Uterus (tissue), 2 donors: Measurements from ENCODE around the gene STEAP1.

Source experiments
- CTCF ChIP-seq, 4 experiments: fragments of 200-600 bp in 2 of 4; fragments of 450-650 bp in 2 of 4; sonication (generic) in 2 of 4; IDR thresholded peaks; one replicate each; pipeline ENCODE4 v1.5.1; 2016 to 2019; ENCODE audit warnings: antibody characterized with exemption in 4 of 4, mild to moderate bottlenecking in 2 of 4, moderate library complexity in 1 of 4
- POLR2A ChIP-seq, 2 donors: fragments of 450-650 bp; IDR thresholded peaks; one replicate each; pipeline ENCODE4 v1.6.1; 2016; ENCODE audit warnings: antibody characterized with exemption in 2 of 2, mild to moderate bottlenecking in 1 of 2, moderate library complexity in 1 of 2

GRCh38 chr7:90165724-90166123 lies 11.5 kb downstream of the STEAP1 start:
- TF ChIP-seq POLR2A (IDR thresholded peaks at IDR 0.05) (no peak), CTCF (IDR thresholded peaks at IDR 0.05) (no peak)
